ENCODE data around the gene DCAF15.

DNA sequence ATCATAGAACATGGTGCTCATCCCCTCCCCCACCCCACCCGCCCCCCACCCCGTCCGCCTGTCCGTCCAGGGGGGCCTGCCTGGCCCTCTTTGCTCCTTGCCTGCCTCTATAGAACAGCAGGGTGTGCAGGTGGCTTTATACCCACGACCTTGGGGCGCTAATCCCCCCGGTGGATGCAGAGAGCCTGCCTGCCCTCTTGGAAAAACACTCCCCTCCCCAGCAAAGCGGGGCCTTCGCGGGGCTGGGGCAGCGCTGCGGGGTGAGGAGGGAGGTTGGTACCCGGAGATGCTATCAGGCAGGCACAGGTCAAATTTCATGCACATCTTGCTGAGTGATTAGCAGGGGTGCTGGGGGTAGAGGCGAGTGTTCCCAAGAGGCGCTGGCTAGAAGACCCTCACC lies 31.9 kb downstream of the DCAF15 start:
- TF ChIP-seq, protein P1, sequence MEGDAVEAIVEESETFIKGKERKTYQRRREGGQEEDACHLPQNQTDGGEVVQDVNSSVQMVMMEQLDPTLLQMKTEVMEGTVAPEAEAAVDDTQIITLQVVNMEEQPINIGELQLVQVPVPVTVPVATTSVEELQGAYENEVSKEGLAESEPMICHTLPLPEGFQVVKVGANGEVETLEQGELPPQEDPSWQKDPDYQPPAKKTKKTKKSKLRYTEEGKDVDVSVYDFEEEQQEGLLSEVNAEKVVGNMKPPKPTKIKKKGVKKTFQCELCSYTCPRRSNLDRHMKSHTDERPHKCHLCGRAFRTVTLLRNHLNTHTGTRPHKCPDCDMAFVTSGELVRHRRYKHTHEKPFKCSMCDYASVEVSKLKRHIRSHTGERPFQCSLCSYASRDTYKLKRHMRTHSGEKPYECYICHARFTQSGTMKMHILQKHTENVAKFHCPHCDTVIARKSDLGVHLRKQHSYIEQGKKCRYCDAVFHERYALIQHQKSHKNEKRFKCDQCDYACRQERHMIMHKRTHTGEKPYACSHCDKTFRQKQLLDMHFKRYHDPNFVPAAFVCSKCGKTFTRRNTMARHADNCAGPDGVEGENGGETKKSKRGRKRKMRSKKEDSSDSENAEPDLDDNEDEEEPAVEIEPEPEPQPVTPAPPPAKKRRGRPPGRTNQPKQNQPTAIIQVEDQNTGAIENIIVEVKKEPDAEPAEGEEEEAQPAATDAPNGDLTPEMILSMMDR (IDR thresholded peaks at IDR 0.05): no peak
- TF ChIP-seq POLR2A (IDR thresholded peaks at IDR 0.05): no peak

Measured in body of pancreas (tissue), 4 donors.